Superior temporal gyrus (tissue), 1 donor: Measurements from ENCODE around the gene HS3ST3A1.

Source experiments
- DNase-seq: peaks from one replicate; pipeline ENCODE4 v3.0.0-alpha.2; 2016; ENCODE audit errors: extremely low spot score

HS3ST3A1 gene

GRCh38 chr17:13598353-13599167 is 3.2 kb downstream of the HS3ST3A1 start:
- no peak for DNase-seq

- DNase-seq, result peak; percentile 65
These were observed 3.9 kb downstream of the HS3ST3A1 start for GRCh38 chr17:13597723-13598347.

- DNase-seq, result no peak
These were observed 5.3 kb downstream of the HS3ST3A1 start for GRCh38 chr17:13596241-13596923.

GRCh38 chr17:13595599-13595899 is 6.2 kb downstream of the HS3ST3A1 start:
- no peak for DNase-seq

- peak; percentile 90 for DNase-seq
These were observed 6.7 kb downstream of the HS3ST3A1 start for GRCh38 chr17:13594762-13595598.

GRCh38 chr17:13594310-13594709 is 7.4 kb downstream of the HS3ST3A1 start:
- DNase-seq, result no peak

- no peak for DNase-seq
These were observed 8.0 kb downstream of the HS3ST3A1 start for GRCh38 chr17:13593757-13594156.

- no peak for DNase-seq
These were observed 8.5 kb downstream of the HS3ST3A1 start for GRCh38 chr17:13593021-13593751.

- DNase-seq, result no peak
These were observed 9.3 kb downstream of the HS3ST3A1 start for GRCh38 chr17:13592427-13592826.

GRCh38 chr17:13590441-13590840 is 11.3 kb downstream of the HS3ST3A1 start:
- no peak for DNase-seq

- no peak for DNase-seq
These were observed 12.1 kb downstream of the HS3ST3A1 start for GRCh38 chr17:13589658-13590057.

- DNase-seq, result no peak
These were observed 14.0 kb downstream of the HS3ST3A1 start for GRCh38 chr17:13587487-13588338.

- DNase-seq, result no peak
These were observed 17.0 kb downstream of the HS3ST3A1 start for GRCh38 chr17:13584701-13585080.

- DNase-seq, result no peak
These were observed 17.6 kb downstream of the HS3ST3A1 start for GRCh38 chr17:13583996-13584700.

- no peak for DNase-seq
These were observed 18.8 kb downstream of the HS3ST3A1 start for GRCh38 chr17:13582776-13583547.

GRCh38 chr17:13581925-13582324 is 19.8 kb downstream of the HS3ST3A1 start:
- no peak for DNase-seq

GRCh38 chr17:13580790-13581189 is 20.9 kb downstream of the HS3ST3A1 start:
- no peak for DNase-seq

GRCh38 chr17:13576661-13577526 is 24.8 kb downstream of the HS3ST3A1 start:
- DNase-seq, result no peak
